DMS114 treated with DMSO at 0.1 percent for 48 hours (cell line): ENCODE data around the gene TULP3.
"Not testable (repeated sequence)": the region's sequence is repeated elsewhere in the genome, so short reads cannot be mapped to it uniquely, and the experiment has no call there.

Experiments
- DNase-seq: peaks from one replicate; lab custom pipeline; 2025; ENCODE audit not compliant: unreplicated experiment; lab: John Stamatoyannopoulos, UW

Gene TULP3, protein sequence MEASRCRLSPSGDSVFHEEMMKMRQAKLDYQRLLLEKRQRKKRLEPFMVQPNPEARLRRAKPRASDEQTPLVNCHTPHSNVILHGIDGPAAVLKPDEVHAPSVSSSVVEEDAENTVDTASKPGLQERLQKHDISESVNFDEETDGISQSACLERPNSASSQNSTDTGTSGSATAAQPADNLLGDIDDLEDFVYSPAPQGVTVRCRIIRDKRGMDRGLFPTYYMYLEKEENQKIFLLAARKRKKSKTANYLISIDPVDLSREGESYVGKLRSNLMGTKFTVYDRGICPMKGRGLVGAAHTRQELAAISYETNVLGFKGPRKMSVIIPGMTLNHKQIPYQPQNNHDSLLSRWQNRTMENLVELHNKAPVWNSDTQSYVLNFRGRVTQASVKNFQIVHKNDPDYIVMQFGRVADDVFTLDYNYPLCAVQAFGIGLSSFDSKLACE

DNA sequence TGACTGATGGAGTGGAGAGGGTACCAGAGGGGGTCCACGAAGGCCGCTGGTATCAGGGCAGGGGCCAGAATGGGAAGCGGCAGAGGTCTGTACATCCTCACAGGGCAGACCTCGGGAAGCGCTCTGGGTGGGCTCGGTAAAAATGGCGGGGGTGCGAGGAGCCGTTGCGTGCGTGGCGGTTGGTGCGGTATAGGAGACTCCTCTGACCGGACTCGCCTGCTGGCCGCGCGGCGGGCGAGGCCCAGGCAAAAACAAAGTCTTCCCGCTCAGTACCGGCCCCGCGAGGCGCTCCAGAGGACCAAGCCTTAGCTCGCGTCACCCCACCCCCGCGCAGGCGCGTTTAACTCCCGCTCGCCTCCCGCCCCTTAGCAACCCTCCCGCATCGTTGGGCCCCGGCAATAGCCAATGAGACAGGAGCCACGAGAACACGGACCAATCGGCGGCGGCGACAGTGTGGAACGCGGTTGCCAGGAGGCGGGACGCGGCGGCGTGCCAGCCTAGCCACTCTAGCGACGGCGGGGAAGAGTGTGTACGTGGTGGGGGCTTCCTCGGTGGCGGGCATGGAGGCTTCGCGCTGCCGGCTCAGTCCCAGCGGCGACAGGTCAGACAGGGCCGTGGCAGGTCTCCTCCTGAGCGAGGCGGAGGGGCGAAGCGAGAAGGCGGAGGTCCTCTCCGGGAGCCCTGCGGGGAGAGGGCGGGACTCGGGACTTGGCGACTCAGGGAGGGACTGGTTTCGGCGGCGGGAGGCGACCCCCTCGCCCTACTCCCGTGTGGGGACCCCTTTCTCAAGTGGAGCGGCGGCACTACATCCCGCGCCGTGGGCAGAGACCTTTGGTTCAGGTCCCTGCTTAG is at the start of gene TULP3:
Gene TULP3, plus strand, starts transcription at position 504 of the 852 bp plus-strand sequence. Its CDS starts 57 bp downstream, at position 561.
- DNase-seq, result peak; percentile 97

DNA sequence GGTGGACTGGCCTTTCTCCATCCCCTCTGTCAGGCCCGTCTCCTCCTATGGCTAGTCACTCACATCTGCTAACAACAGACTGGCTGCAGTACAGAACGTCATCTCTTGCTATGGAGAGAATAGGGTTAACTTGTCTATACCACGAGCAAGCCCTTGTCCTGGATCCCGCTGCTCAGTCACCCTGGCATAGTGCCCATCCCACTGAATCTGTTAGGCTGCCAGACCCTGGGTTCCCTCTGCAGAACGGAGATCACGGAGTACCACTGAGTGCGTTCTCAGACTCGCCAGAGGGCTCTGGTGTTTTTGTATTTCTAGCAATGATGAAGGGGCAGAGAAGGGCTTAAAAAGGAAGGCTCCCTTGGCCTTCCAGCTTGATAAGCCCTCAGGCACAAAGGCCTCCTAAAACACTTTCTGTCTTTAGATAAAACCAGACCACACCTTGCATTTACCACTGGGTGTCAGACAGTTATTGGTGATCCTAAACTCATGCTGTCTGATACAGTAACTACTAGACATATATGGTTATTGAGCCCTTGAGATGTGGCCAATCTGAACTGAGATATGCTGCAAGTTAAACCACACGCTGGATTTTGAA is 49.5 kb upstream of the TULP3 start:
- DNase-seq, result no peak

DNA sequence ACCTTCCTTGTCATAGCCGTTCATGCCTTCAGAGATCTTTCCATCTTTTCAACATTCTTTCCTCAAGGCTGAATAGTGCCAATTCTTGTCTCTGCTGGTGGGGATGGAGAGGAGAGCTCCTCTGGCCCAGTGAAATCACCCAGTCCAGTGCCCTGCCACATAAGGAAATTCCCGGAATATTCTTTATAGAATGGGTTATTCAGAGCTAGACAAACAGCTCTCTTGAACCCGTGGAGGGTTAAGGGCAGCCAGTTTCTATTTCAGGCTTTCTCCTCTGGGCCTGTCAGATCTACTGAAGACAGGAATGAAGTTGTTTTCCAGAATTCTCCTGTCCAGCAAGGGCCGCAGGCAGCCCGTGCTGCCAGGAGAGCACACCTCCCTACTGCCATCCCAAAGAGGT is 47.7 kb upstream of the TULP3 start:
- no peak for DNase-seq

DNA sequence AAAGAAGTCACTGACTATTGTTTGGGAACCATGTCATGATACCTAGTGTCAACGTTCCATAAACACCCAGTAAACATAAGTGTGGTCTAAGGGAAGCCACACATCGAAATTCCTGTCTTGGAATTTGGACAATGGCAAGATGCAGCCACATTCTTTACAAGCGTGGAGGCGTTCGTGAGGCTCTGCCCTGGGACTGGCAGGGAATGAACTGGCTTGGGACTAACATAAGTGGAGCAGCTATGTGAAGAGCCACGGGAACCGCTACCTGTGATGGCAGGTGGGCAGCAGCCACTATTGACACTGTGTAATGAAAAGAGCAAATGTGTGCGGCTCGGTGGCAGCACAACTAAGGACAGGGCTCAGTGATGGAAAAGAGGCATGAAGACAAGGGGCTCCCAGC is 45.9 kb upstream of the TULP3 start:
- DNase-seq, result no peak

DNA sequence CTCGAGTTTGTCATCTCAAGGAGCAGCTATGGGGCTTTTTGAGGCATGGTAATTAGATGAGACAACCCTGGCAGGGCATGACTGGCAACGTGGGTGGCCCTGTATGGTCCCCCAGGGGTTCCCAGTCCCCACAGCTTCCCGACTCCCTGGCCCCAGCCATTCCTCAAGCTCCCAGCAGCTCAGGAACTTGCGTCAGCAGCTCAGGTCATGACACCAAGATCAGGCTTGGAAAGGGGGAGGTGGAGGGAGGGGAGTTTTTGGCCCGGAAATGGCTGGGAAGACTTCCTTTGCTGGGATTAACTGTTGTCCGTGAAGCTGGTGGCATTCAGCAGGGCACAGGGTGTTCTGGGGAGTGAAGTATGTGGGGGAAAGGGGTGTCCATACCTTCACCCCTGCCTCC is 45.4 kb upstream of the TULP3 start:
- DNase-seq, result no peak

DNA sequence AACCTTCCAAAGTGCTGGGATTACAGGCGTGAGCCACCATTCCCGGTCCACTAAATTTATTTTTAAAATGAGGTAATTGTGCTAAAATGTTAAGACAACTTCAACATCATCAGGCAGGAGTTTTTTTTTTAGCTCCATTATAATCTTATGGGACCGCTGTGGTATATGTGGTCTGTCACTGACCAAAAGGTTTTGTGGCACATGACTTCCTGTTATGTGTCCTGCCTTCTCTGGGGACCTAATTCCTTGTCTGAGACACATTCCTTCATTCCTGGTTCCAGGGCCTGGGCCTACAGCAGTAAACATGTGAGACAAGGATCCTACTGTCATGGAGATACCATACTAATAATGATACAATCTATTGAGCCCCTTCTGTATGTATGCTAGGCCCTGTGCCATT is 38.8 kb upstream of the TULP3 start:
- no peak for DNase-seq

DNA sequence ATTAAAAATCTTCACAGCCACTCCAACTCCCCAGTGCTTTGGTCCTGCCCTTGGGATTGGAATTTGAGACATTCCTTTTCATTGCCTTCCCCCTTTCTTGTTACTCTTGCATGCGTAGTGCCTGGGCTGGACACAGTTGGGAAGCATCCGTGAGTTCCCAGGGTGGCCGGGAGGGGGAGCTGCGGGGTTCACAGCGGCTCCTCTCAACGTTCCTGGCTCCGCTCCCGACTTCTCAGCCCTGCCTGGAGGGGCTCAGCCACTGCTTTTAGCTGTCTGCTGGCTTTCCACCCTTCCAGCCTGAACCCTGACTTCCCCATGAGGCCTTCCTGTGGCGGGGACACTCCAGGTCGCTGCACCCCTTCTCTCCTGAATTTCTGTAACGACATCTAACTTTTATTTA is 37.1 kb upstream of the TULP3 start:
- DNase-seq, result peak; percentile 33

DNA sequence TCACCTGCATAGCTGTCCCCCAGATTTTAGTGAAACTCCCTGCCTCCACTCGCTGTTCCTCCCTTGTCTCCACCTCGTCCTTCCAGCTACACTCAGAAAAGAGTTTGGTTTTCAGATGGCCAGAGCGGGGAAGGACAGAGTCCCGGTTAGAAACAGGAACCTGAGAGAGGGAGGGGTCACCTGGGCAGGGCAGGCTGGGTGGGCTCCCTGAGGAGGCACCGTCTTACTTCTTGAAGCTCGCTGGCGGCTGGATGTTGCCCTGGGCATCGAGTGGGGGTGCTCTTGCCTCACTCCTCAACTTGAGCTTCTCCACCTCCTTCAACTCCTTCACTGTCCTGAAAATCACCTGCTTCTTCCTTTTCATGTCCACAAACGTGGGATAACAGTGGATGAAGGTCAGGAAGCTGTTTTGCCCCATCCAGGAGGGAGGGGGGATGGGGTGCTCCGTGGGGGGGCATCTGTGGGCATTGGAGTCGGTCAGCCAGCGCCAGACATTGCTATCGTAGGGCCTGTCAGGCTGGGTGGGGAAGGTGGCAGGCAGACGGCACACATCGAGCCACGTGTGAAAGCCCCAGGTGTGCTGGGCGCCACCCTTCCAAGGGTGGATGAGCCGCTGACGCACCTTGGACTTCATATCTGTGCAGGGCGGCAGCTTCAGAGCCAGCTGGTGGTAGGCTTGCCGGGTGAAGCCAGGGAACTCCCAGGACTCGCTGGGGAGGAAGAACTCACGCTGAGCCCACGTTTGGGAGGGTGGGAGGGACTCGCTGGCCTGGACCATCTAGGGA is 35.8 kb upstream of the TULP3 start:
- no peak for DNase-seq

DNA sequence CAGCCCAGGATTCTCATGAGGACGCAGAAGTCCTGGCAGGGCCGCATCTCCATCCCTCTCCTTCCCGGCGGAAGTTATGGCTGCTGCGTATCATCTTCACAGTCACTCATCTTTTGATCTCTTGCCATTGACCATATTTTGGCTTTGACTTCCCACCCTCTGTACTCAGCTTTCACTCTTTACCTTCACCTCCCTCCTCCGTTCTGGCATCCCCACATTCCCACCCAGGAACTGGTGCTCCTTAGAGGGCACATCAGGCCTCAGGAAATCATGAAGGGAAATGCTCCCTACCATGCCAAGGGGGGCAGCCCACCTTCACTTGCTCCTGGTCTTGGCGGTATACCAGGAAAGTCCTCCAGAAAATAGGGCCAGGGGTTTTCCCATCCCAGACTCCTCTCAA is 35.1 kb upstream of the TULP3 start:
- DNase-seq, result no peak

DNA sequence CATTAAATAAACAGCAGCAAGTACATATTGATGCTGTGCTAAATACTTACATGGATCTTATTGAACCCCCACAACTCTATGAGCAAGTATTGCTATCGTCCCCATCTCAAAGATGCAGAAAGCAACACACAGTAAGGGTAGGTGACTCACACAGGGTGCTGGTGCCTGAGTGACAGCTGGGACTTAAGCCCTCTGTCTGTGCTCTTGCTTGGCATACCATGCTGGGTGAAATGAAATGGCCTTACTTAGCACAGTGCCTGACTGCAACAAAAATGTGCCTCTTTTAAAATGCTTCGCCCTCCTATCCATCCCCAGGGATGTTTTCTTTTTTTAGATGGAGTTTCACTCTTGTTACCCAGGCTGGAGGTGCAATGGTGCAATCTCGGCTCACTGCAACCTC is 34.6 kb upstream of the TULP3 start:
- no peak for DNase-seq

DNA sequence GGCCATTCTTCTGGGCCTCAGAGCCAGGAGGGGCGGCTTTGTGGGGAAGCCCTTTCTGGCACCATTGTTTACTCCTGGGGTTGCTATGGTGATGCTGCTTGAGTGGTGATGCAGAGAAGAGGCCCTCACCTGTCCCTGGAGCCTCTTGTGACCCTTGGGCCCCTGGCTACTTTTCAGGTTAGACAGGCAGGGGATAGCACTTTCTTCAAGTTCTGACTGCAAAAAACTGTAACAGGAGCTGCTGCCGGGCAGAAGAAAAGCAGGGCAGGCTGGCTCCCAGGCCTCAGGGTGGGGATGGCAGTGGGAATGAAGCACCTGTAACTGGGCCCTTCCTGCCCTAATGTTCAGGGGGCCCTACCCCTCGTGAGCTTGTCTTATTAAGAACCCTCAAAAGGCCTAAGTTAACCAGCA is 33.7 kb upstream of the TULP3 start, which contains the start of gene TEX52:
Gene TEX52, minus strand, starts transcription at position 19 of the 411 bp plus-strand sequence. Its CDS starts 13 bp downstream, at position 6.
- DNase-seq, result no peak

DNA sequence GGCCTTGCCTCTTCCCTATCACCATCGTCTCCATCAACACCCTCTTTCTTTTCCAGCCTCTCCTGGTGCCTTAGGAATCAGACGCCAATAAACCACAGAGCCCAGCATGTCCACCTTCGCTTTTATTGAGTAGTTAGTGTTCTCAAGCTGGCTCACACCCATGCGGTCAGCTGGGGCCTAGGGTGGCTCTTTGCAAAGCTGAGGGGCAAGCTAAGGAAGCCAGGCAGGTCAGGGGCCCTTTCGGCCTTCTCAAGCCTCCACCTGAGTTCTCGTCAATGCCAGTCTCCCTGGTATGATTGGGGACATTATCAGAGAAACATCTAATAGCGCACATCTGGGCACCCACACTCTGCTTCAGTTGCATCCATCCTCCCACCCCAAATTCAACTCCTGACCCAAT is 33.1 kb upstream of the TULP3 start:
- no peak for DNase-seq

DNA sequence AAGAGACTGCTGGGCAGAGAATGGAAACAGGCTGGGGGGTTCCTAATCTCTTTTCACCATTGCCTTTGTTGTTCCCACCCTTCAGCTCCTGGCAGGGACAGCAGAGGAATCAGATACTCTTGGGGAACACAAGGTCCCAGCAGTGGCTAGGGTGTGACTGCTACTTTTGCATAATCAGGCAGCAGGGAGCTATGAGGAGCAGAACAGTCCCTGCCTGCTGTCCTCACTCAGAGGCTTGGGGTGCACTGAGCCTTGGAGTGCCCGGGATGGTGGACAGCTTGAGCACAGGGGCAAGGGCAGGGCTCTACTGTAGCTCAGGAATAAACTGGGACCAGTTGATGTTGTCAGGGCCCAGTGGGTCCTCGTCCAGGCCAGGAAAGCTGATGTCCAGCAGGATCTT is 32.4 kb upstream of the TULP3 start:
- DNase-seq, result no peak

DNA sequence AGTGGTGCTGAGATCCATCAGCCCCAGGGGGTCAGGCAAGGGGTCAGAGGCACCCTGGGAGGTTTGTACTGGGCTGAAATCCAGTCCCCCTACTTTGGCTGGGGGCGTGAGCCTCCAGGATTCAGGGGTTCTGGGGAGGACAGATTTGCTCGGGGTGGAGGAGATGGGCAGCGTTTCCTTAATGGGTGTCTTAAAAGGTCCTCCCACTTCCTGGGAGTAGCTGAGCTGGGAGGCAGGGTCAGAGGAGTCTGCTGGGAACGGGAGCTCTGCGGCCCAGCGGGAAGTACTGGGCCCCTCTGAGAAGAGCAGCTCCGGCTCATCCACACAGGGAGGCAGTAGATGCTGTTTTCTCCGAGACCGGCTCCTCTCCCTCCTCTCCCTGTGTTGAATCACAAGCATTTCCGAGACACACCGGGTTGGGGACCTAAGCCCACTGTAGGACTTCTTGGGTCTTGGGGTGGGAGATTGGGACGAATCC is 31.7 kb upstream of the TULP3 start:
- DNase-seq, result no peak

DNA sequence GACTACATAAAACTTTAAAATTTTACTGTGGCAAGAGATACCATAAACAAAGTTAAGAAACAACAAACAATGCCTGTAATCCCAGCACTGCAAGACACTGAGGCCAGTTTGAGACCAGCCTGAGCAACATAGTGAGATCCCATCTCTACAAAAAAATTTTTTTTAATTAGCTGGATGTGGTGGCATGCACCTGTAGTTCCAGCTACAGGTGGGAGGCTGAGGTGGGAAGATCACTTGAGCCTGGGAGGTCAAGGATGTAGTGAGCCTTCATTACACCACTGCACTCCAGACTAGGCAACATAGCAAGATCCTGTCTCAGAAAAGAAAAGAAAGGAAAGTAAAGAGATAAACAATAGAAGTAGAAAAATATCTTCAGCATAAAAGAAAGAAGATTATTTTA is 30.5 kb upstream of the TULP3 start:
- no peak for DNase-seq

DNA sequence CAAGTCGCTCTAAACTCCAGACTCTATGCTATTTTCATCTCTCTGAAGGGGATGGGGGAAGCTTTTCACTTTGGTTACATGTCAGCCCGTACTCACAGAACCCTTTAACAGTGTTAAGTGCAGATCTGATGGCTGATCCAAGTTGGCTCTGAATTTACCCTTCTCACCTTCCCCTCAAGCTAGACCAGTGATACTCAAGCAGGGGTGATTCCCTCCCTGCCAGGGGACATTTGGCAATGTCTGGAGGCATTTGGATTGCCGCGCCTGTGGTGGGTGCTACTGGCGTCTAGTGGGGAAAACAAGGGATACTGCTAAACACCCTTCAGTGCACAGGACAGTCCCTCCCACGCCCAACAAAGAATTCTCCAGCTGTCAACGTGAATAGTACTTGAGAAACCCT is 27.8 kb upstream of the TULP3 start:
- DNase-seq, result no peak

DNA sequence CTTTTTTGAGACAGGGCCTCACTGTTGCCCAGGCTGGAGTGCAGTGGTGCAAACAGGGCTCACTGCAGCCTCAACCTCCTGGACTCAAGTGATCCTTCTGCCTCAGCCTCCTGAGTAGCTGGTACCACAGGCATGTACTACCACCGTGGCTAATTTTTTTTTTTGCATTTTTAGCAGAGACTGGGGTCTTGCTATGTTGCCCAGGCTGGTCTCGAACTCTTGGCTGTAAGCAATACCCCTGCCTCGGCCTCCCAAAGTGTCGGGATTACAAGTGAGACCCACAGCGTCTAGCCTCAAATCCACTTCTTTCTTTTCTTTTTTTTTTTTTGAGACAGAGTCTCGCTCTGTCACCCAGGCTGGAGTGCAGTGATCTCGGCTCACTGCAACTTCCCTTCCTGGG is 27.3 kb upstream of the TULP3 start:
- not testable (repeated sequence) for DNase-seq

DNA sequence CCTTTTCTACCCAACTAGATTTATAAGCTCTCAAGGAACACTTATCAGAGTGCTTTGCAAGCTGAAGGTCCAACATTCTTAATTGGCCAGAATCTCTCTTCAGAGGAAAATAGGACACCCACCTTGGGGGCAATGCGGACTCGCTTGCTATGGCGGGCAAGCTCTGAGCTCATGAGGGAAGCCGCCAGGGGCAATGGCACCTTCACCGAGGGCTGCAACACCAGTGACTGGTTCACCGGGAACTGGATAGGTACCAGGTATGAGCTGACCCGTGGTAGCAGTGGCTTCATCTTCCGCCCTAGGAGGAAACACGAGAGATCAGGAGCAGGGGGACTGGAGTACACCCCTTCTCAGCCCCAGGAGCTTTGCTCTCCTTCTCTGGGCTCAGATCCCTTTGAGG is 26.5 kb upstream of the TULP3 start:
- no peak for DNase-seq

DNA sequence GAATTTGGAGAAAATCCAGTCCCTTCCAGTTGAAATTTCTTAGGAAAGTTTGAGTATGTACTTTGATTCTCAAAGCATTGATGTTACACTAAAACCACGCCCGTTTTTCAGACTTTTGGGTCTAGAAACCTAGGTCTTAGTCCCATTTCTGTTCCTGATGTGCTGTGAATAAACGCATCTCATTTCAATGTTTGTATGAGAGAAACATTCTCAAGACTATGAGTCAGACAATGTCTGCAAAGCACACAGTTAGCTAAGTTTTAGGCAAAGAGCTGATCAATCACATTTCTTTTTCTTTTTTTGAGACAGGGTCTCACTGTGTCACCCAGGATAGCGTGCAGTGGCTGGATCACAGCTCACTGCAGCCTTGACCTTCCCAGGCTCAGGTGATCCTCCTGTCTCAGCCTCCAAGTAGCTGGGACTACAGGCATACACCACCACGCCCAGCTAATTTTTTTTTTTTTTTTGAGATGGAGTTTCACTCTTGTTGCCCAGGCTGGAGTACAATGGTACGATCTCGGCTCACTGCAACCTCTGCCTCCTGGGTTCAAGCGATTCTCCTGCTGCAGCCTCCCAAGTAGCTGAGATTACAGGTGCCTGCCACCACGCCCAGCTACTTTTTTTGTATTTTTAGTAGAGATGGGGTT is 21.6 kb upstream of the TULP3 start:
- DNase-seq, result not testable (repeated sequence)

DNA sequence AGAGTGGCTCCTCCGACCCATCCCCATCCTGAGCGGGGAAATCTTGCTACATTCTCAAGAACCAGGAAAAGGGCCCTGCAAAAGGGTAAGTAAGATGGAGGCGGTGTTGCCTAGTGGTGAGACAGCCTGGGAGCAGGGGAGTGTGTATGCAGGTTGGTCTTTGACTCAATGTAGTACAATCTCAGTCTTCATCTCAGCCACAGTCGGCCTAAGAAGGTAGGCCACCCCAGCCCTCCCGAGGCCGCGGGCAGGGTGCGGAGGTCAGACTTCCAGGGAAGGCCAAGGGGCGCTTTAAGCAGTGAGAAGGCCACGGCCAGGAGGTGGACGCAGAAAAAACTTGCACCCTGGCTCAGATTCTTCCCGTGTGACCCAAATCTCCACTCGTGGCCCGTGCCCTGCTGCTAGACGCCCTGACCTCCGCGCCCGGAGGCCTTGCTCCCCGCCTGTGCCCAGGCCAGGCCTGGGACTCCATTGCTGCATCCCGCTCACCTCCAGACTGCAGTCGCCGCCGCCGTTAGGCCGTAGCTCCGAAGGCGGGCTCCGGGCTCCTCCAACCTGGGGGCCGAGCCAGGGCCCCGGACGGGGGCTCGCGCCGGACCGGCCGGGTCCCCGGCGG is 14.2 kb upstream of the TULP3 start:
- peak; percentile 37 for DNase-seq
